WI38 (cell line): Measurements from ENCODE around the gene HBA2.

Experiments
- H3K4me3 ChIP-seq: 2 replicates; pipeline ENCODE4 v1.5.1; 2011; ENCODE audit warnings: low read depth, mild to moderate bottlenecking, control low read depth, low read length
- CTCF ChIP-seq: IDR thresholded peaks from 2 replicates; pipeline ENCODE4 v1.5.1; 2012; ENCODE audit warnings: low read depth, mild to moderate bottlenecking, control low read depth, low read length

The HBA2 gene

GRCh38 chr16:177394-177822 is 4.7 kb downstream of the HBA2 start:
- no peak for TF ChIP-seq CTCF
- no peak overlapping the region for H3K4me3 ChIP-seq

GRCh38 chr16:177981-178667 is 5.4 kb downstream of the HBA2 start:
- H3K4me3 ChIP-seq: no peak overlapping the region
- TF ChIP-seq CTCF: no peak

- TF ChIP-seq CTCF: no peak
These were observed 6.0 kb downstream of the HBA2 start for GRCh38 chr16:178668-179015.

GRCh38 chr16:179211-180092 is 6.8 kb downstream of the HBA2 start:
- no peak overlapping the region for H3K4me3 ChIP-seq
- no peak for TF ChIP-seq CTCF

More at GRCh38 chr16:178668-179015, 6.0 kb downstream of the HBA2 start:
- no peak overlapping the region for H3K4me3 ChIP-seq

GRCh38 chr16:180101-180675 is 7.5 kb downstream of the HBA2 start, which contains the start of gene HBQ1:
Gene HBQ1, plus strand, starts transcription at chr16:180459. Its CDS starts 28 bp downstream, at chr16:180487.
- peak within 1 kb of the TSS; percentile 43 for H3K4me3 ChIP-seq
- TF ChIP-seq CTCF: 0 out of 2 replicates have a peak, but pooled peaks have one; percentile 12

GRCh38 chr16:180681-181564 is 8.2 kb downstream of the HBA2 start:
- H3K4me3 ChIP-seq: peak overlapping the region; percentile 43
- TF ChIP-seq CTCF: 0 out of 2 replicates have a peak, but pooled peaks have one; percentile 2
